Testis (tissue), 2 donors: ENCODE measurements around the gene PYGB.

Experiments used
- POLR2A ChIP-seq: fragments of 450-650 bp; IDR thresholded peaks from one replicate; pipeline ENCODE4 v1.6.1; 2017; ENCODE audit warnings: antibody characterized with exemption, mild to moderate bottlenecking, moderate library complexity
- TF ChIP-seq, protein P1 (sequence below), 3 experiments: fragments of 450-650 bp in 2 of 3; fragments of 200-600 bp in 1 of 3; sonication (generic) in 1 of 3; IDR thresholded peaks; one replicate each; pipeline ENCODE4 v1.5.1; 2016 to 2019; ENCODE audit warnings: antibody characterized with exemption in 3 of 3, mild to moderate bottlenecking in 2 of 3, moderate library complexity in 1 of 3

DNA sequence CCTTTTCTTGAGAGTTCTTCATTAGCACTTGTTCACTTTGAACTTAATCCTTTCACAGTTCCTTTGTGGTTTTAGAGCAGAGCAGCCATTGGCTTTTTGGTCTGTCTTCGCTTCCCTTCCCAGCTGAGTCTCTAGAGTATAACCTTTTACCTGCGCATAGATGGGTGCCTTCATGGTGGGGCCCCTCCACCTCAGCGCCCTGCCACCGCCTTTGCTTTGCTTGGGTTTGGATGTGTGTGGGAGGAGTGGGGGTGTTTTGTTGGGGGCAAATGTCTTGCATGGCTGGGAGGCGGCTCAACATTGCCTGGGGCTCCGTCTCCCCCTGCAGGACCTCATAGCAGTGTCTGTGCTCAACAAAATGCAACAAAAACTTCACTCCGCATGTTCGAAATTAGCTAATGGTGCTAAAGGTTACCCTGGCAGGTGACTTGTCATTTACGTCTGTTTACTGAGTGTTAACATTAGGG lies 11.9 kb downstream of the PYGB start:
- TF ChIP-seq, protein P1, sequence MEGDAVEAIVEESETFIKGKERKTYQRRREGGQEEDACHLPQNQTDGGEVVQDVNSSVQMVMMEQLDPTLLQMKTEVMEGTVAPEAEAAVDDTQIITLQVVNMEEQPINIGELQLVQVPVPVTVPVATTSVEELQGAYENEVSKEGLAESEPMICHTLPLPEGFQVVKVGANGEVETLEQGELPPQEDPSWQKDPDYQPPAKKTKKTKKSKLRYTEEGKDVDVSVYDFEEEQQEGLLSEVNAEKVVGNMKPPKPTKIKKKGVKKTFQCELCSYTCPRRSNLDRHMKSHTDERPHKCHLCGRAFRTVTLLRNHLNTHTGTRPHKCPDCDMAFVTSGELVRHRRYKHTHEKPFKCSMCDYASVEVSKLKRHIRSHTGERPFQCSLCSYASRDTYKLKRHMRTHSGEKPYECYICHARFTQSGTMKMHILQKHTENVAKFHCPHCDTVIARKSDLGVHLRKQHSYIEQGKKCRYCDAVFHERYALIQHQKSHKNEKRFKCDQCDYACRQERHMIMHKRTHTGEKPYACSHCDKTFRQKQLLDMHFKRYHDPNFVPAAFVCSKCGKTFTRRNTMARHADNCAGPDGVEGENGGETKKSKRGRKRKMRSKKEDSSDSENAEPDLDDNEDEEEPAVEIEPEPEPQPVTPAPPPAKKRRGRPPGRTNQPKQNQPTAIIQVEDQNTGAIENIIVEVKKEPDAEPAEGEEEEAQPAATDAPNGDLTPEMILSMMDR (IDR thresholded peaks at IDR 0.05), result no peak
- no peak for TF ChIP-seq POLR2A
